NB4 (cell line): ENCODE results near the gene OTULINL.

Source experiments
- DNase-seq: peaks from one replicate; pipeline ENCODE4 v3.0.0; 2010; ENCODE audit warnings: low read depth
- H3K4me3 ChIP-seq: one replicate; pipeline ENCODE4 v1.5.1; 2011; ENCODE audit warnings: mild to moderate bottlenecking, low read depth, low read length, moderate library complexity
- CTCF ChIP-seq: IDR thresholded peaks from one replicate; pipeline ENCODE4 v1.5.1; 2012; ENCODE audit warnings: low read depth, low read length
- MAX ChIP-seq: IDR thresholded peaks from 2 replicates; pipeline ENCODE4 v1.6.1; 2011; ENCODE audit warnings: low read depth, low read length
- MYC ChIP-seq: IDR thresholded peaks from 2 replicates; pipeline ENCODE4 v1.6.1; 2011; ENCODE audit warnings: low read depth, low read length
- POLR2A ChIP-seq: IDR thresholded peaks from 2 replicates; pipeline ENCODE4 v1.6.1; 2011; ENCODE audit warnings: mild to moderate bottlenecking; ENCODE audit not compliant: insufficient read length; ENCODE audit errors: extremely low read depth

Gene OTULINL

GRCh38 chr5:14599476-14600127 is 18.0 kb downstream of the OTULINL start:
- no peak overlapping the region for H3K4me3 ChIP-seq
- DNase-seq: no peak
- TF ChIP-seq POLR2A (no peak), CTCF (no peak), MAX (no peak)

- no peak for TF ChIP-seq CTCF
- no peak for TF ChIP-seq POLR2A
- TF ChIP-seq MYC: no peak
- no peak for DNase-seq
- H3K4me3 ChIP-seq: no peak overlapping the region
Measured at GRCh38 chr5:14600846-14601245, 19.3 kb downstream of the OTULINL start.

- DNase-seq: no peak
- H3K4me3 ChIP-seq: no peak overlapping the region
- TF ChIP-seq POLR2A: no peak
- TF ChIP-seq MAX: no peak
Measured at GRCh38 chr5:14603141-14603540, 21.5 kb downstream of the OTULINL start.

GRCh38 chr5:14607104-14607503 is 25.5 kb downstream of the OTULINL start:
- DNase-seq: no peak
- TF ChIP-seq POLR2A (no peak), MYC (no peak), MAX (no peak), CTCF (no peak)
- H3K4me3 ChIP-seq: no peak overlapping the region

GRCh38 chr5:14608169-14608568 is 26.6 kb downstream of the OTULINL start:
- DNase-seq: peak; percentile 31
- no peak for TF ChIP-seq POLR2A
- TF ChIP-seq MAX: no peak
- no peak for TF ChIP-seq CTCF
- TF ChIP-seq MYC: no peak
- H3K4me3 ChIP-seq: no peak overlapping the region

- no peak overlapping the region for H3K4me3 ChIP-seq
- TF ChIP-seq POLR2A: no peak
- TF ChIP-seq MYC: no peak
- TF ChIP-seq CTCF: no peak
- TF ChIP-seq MAX: no peak
- no peak for DNase-seq
Measured at GRCh38 chr5:14611737-14612136, 30.1 kb downstream of the OTULINL start.
